Activated CD8-positive, alpha-beta T cell treated with anti-CD3 and anti-CD28 coated beads, Interleukin-2, amount 10 ng/mL, durations not matched to agents 7 days and 5 days (primary cell): ENCODE data around the gene LYPD6. TPM values are rescaled to one million over a fixed set of nuclear protein-coding genes. Genes with fewer than 3 reads are reported as not detected.

Experiments used
- ATAC-seq: fragments of 150-1000 bp; cut with Tn5 transposase; one replicate; pipeline ENCODE4 v1.10.0; 2021; ENCODE audit warnings: moderate library complexity
- CTCF ChIA-PET: fragments of 350-600 bp; sonication (Branson Sonifier 250); formaldehyde crosslinking; loops from one replicate; lab custom pipeline; 2021; ENCODE audit warnings: antibody characterized with exemption; lab: Charles Lee
- POLR2A ChIA-PET: fragments of 350-600 bp; sonication (Branson Sonifier 250); formaldehyde crosslinking; loops from one replicate; lab custom pipeline; 2021; ENCODE audit warnings: antibody characterized with exemption; lab: Charles Lee
- DNase-seq: peaks from one replicate; pipeline ENCODE4 v3.0.0-alpha.2; 2020
- H3K27ac Mint-ChIP-seq: one replicate; pipeline ENCODE4 v1.8.0; 2021; ENCODE audit warnings: mild to moderate bottlenecking, mixed read lengths
- H3K27me3 Mint-ChIP-seq: one replicate; pipeline ENCODE4 v1.8.0; 2021; ENCODE audit warnings: low read depth, mixed read lengths
- H3K36me3 Mint-ChIP-seq: one replicate; pipeline ENCODE4 v1.8.0; 2021; ENCODE audit warnings: low read depth, mixed read lengths
- H3K4me1 Mint-ChIP-seq: one replicate; pipeline ENCODE4 v1.8.0; 2021; ENCODE audit warnings: low read depth, mixed read lengths
- H3K4me3 Mint-ChIP-seq: one replicate; pipeline ENCODE4 v1.8.0; 2021; ENCODE audit warnings: mild to moderate bottlenecking, mixed read lengths
- H3K9me3 Mint-ChIP-seq: one replicate; pipeline ENCODE4 v1.8.0; 2022; ENCODE audit warnings: mixed read lengths; ENCODE audit not compliant: insufficient read depth
- total RNA-seq, 2 experiments: library from RNA; stranded (reverse); gene quantifications; one replicate each; pipeline ENCODE4 v1.2.3, GENCODE V29; 2021

Gene LYPD6
- total RNA-seq, 2 experiments from 2014 or later: not detected

- Mint-ChIP-seq H3K4me1 (no peaks in the 10 kb centered on the region), H3K4me3 (no peak overlapping the region), H3K9me3 (no peaks in the 10 kb centered on the region), H3K36me3 (no peaks in the 10 kb centered on the region), H3K27me3 (peaks cover 5% of the 10 kb centered on the region), H3K27ac (no peak overlapping the region)
- DNase-seq (no peak), ATAC-seq (no peak)
- ChIA-PET POLR2A (no interaction called here), CTCF (no interaction called here)
These were observed 112.0 kb downstream of the LYPD6 start for GRCh38 chr2:149442346-149442745.

- DNase-seq (no peak), ATAC-seq (no peak)
- peaks cover 5% of the 10 kb centered on the region for H3K27me3 Mint-ChIP-seq
- ChIA-PET CTCF (no interaction called here), POLR2A (no interaction called here)
- H3K27ac Mint-ChIP-seq: no peak overlapping the region
- no peak overlapping the region for H3K4me3 Mint-ChIP-seq
- H3K9me3 Mint-ChIP-seq: no peaks in the 10 kb centered on the region
- H3K36me3 Mint-ChIP-seq: no peaks in the 10 kb centered on the region
- H3K4me1 Mint-ChIP-seq: no peaks in the 10 kb centered on the region
These were observed 112.8 kb downstream of the LYPD6 start for GRCh38 chr2:149443150-149443549.

- H3K4me1 Mint-ChIP-seq: no peaks in the 10 kb centered on the region
- ATAC-seq: no peak
- H3K27me3 Mint-ChIP-seq: peaks cover 5% of the 10 kb centered on the region
- no peak overlapping the region for H3K27ac Mint-ChIP-seq
- H3K9me3 Mint-ChIP-seq: no peaks in the 10 kb centered on the region
- DNase-seq: no peak
- H3K36me3 Mint-ChIP-seq: no peaks in the 10 kb centered on the region
- CTCF ChIA-PET: no interaction called here
- POLR2A ChIA-PET: no interaction called here
- H3K4me3 Mint-ChIP-seq: no peak overlapping the region
These were observed 116.4 kb downstream of the LYPD6 start for GRCh38 chr2:149446748-149447147.

GRCh38 chr2:149448315-149448714 lies 117.9 kb downstream of the LYPD6 start:
- POLR2A ChIA-PET: no interaction called here
- ATAC-seq: no peak

GRCh38 chr2:149449017-149449416 lies 118.6 kb downstream of the LYPD6 start:
- Mint-ChIP-seq H3K9me3 (no peaks in the 10 kb centered on the region), H3K36me3 (no peaks in the 10 kb centered on the region), H3K27ac (no peak overlapping the region), H3K4me3 (no peak overlapping the region), H3K27me3 (peaks cover 5% of the 10 kb centered on the region), H3K4me1 (no peaks in the 10 kb centered on the region)
- ATAC-seq (no peak), DNase-seq (no peak)
- ChIA-PET POLR2A (no interaction called here), CTCF (no interaction called here)

More at GRCh38 chr2:149448315-149448714, 117.9 kb downstream of the LYPD6 start:
- no peak for DNase-seq
- CTCF ChIA-PET: no interaction called here
- Mint-ChIP-seq H3K27me3 (peaks cover 5% of the 10 kb centered on the region), H3K4me1 (no peaks in the 10 kb centered on the region), H3K9me3 (no peaks in the 10 kb centered on the region), H3K4me3 (no peak overlapping the region), H3K27ac (no peak overlapping the region), H3K36me3 (no peaks in the 10 kb centered on the region)

GRCh38 chr2:149451417-149452165 lies 121.2 kb downstream of the LYPD6 start:
- ATAC-seq (no peak), DNase-seq (no peak)
- no peaks in the 10 kb centered on the region for H3K9me3 Mint-ChIP-seq
- no peak overlapping the region for H3K4me3 Mint-ChIP-seq
- H3K27ac Mint-ChIP-seq: no peak overlapping the region
- no peaks in the 10 kb centered on the region for H3K36me3 Mint-ChIP-seq
- H3K27me3 Mint-ChIP-seq: no peaks in the 10 kb centered on the region
- CTCF ChIA-PET: interaction anchor here (0.6 to 1.8 kb wide), 2 partner anchors 110 to 425 kb away, joined by 3 to 5 read pairs; no protein-coding TSS in a partner anchor
- no peaks in the 10 kb centered on the region for H3K4me1 Mint-ChIP-seq
- POLR2A ChIA-PET: no interaction called here

DNA sequence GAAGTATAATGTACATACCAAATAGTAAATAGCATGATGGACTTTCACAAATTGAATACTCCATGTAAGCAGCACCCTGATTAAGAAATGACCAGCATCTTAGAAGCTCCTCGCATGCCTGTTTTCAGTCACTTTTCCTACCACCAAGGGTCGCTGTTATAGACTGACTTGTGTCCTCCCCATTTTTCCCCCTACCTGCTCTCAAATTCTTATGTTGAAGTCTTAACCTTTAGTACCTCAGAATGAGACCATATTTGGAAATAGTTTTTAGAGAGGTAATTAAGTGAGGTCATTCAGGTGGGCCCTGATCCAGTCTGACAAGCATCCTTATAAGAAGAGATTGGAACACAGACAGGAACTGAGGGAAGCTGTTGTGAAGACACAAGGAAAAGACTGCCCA lies 125.9 kb downstream of the LYPD6 start:
- Mint-ChIP-seq H3K27me3 (no peaks in the 10 kb centered on the region), H3K4me1 (no peaks in the 10 kb centered on the region), H3K27ac (no peak overlapping the region), H3K4me3 (no peak overlapping the region), H3K9me3 (peaks cover 8% of the 10 kb centered on the region), H3K36me3 (no peaks in the 10 kb centered on the region)
- CTCF ChIA-PET: no interaction called here
- POLR2A ChIA-PET: no interaction called here
- ATAC-seq (no peak), DNase-seq (no peak)

DNA sequence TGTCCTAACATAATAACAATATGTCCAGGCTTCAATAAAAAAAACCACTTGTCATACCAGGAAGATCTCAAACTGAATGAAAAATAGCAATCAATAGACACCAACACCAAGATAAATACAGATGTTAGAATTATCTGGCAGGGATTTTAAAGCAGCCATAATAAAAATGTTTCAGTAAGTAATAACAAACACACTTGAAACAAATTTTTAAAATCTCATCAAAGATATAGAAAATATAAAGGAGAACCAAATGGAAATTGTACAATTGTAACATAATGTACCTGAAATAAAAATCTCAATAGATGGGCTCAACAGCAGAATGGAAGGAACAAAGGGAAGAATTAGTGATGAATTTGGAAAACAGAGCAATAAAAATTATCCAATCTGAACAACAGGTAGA lies 128.1 kb downstream of the LYPD6 start:
- H3K36me3 Mint-ChIP-seq: no peaks in the 10 kb centered on the region
- ChIA-PET POLR2A (no interaction called here), CTCF (no interaction called here)
- DNase-seq (no peak), ATAC-seq (no peak)
- H3K27me3 Mint-ChIP-seq: no peaks in the 10 kb centered on the region
- H3K27ac Mint-ChIP-seq: no peak overlapping the region
- H3K4me3 Mint-ChIP-seq: no peak overlapping the region
- no peaks in the 10 kb centered on the region for H3K4me1 Mint-ChIP-seq
- H3K9me3 Mint-ChIP-seq: peaks cover 8% of the 10 kb centered on the region

- CTCF ChIA-PET: no interaction called here
- Mint-ChIP-seq H3K9me3 (peaks cover 8% of the 10 kb centered on the region), H3K4me3 (no peak overlapping the region), H3K27me3 (no peaks in the 10 kb centered on the region), H3K36me3 (no peaks in the 10 kb centered on the region), H3K27ac (no peak overlapping the region), H3K4me1 (no peaks in the 10 kb centered on the region)
- ATAC-seq (no peak), DNase-seq (no peak)
- POLR2A ChIA-PET: no interaction called here
These were observed 133.1 kb downstream of the LYPD6 start for GRCh38 chr2:149463328-149464002.

GRCh38 chr2:149464396-149464795 lies 134.0 kb downstream of the LYPD6 start:
- DNase-seq (no peak), ATAC-seq (no peak)
- Mint-ChIP-seq H3K27ac (no peak overlapping the region), H3K27me3 (no peaks in the 10 kb centered on the region), H3K9me3 (no peaks in the 10 kb centered on the region), H3K36me3 (no peaks in the 10 kb centered on the region), H3K4me1 (no peaks in the 10 kb centered on the region), H3K4me3 (no peak overlapping the region)
- ChIA-PET POLR2A (no interaction called here), CTCF (no interaction called here)

- ChIA-PET POLR2A (no interaction called here), CTCF (no interaction called here)
- Mint-ChIP-seq H3K9me3 (no peaks in the 10 kb centered on the region), H3K27ac (no peak overlapping the region), H3K4me1 (no peaks in the 10 kb centered on the region), H3K27me3 (no peaks in the 10 kb centered on the region), H3K4me3 (no peak overlapping the region), H3K36me3 (no peaks in the 10 kb centered on the region)
- no peak for DNase-seq
- ATAC-seq: no peak
These were observed 135.5 kb downstream of the LYPD6 start for GRCh38 chr2:149465873-149466272.

GRCh38 chr2:149466635-149467034 lies 136.2 kb downstream of the LYPD6 start:
- DNase-seq: no peak
- H3K27ac Mint-ChIP-seq: no peak overlapping the region
- POLR2A ChIA-PET: no interaction called here

More at GRCh38 chr2:149466635-149467034, 136.2 kb downstream of the LYPD6 start:
- Mint-ChIP-seq H3K27me3 (no peaks in the 10 kb centered on the region), H3K36me3 (no peaks in the 10 kb centered on the region), H3K4me3 (no peak overlapping the region), H3K9me3 (no peaks in the 10 kb centered on the region), H3K4me1 (no peaks in the 10 kb centered on the region)
- ATAC-seq: no peak
- CTCF ChIA-PET: interaction anchor here (0.7 kb wide), 1 partner anchor 107 kb away, joined by 3 read pairs; no protein-coding TSS in a partner anchor
